ENCODE results near the gene CCDC40.

DNA sequence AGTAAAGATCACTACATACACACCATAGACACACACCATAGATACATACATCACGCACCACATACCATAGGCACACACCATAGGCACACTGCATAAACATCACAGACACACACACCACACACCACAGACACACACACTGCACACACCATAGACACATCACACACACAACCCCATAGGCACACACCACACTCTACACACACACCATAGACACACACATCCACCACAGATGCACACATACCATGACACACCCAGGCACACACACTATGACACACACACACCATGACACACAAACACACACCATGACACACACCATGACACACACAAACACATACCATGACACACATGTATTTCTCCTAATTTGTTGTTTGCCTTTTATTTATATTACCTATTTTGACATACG, 14.8 kb upstream of the CCDC40 start:
- TF ChIP-seq, protein P1, sequence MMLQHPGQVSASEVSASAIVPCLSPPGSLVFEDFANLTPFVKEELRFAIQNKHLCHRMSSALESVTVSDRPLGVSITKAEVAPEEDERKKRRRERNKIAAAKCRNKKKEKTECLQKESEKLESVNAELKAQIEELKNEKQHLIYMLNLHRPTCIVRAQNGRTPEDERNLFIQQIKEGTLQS (CRISPR knock-in tag; conservative IDR thresholded peaks at IDR 0.05): no peak
- TF ChIP-seq PRRX2 (CRISPR knock-in tag; IDR thresholded peaks at IDR 0.05): no peak

Data from WTC11 (cell line).